Measurements from ENCODE around the gene KRTDAP.
"Not testable (repeated sequence)": the region's sequence is repeated elsewhere in the genome, so short reads cannot be mapped to it uniquely, and the experiment has no call there.

Gene KRTDAP

GRCh38 chr19:35484252-35485036 lies 5.8 kb downstream of the KRTDAP start:
- DNase-seq (ENCODE audit: low read depth), result no peak

- DNase-seq (ENCODE audit: low read depth), result no peak
Observed at GRCh38 chr19:35483089-35483488, 7.2 kb downstream of the KRTDAP start.

- DNase-seq (ENCODE audit: low read depth), result no peak
Observed at GRCh38 chr19:35478794-35479677, 11.2 kb downstream of the KRTDAP start.

GRCh38 chr19:35476149-35476548 lies 14.1 kb downstream of the KRTDAP start:
- no peak for DNase-seq (ENCODE audit: low read depth)

GRCh38 chr19:35474594-35474993 lies 15.7 kb downstream of the KRTDAP start:
- not testable (repeated sequence) for DNase-seq (ENCODE audit: low read depth)

DNA sequence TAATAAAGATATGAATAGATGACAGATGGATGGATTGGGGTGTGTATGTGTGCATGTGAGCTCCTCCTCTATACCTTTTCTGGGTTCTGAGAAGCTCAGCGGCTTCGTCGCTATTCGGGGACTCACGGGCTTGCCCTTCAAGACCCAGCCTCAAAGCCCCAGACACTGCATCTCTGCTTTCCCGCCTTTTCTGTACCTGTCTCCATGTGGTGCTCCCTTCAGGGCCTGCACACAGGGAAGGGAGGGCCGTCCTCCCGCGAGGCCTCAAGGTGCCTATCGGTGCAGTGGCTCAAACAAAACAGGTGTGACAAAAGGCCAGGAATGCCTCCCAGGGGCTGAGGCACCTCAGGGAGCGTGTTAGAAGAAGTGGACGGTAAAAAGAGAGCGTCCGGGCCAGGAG lies 16.2 kb downstream of the KRTDAP start:
- DNase-seq (ENCODE audit: low read depth), result no peak

DNA sequence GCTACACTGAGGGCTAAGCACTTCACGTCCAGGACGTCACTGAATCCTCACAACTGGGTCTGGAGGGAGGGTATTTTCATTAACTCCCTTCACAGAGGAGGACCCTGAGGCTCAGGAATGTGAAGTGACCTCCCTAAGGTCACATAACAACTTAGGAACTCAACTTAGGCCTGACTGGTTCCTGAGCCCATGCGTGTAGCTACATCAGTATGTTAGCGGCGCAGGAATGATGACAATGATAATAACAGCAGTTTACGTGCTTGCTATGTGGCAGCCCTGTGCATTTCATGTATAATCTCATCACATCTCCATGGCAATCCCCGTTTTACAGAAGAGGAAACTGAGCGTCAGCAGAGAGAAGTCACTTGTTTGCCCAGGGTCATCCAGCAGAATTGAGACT lies 18.3 kb downstream of the KRTDAP start:
- no peak for DNase-seq (ENCODE audit: low read depth)

DNA sequence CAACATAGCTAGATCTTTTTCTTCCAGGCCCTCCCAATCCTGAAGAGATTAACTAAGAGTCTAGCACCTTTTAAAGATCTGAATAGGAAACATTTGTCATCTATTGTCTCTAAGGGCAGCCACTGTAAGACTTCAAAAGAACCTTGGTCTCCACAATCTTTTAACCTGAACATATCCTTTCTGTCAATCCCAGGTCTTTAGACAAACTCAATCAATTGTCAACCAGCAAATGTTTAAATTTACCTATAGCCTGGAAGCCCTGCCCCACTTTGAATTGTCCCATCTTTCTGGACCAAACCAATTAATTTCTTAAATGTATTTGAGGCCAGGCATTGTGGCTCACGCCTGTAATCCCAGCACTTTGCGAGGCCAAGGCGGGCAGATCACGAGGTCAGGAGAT lies 19.2 kb downstream of the KRTDAP start:
- not testable (repeated sequence) for DNase-seq (ENCODE audit: low read depth)

DNA sequence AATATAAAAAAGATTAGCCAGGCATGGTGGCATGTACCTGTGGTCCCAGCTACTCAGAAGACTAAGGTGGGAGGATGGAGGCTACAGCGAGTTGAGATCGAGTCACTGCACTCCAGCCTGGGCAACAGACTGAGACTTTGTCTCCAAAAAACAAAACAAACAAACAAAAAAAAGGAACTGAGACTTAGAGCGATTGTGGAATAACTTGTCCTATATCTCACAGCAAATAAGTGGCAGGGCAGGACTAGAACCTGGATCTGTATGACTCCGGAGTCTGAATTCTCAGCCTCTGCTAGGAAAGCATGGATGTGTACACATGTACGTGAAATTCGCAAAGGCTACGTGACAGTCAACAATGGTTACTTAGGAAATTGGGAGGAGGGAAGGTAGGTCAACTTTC lies 20.1 kb downstream of the KRTDAP start:
- DNase-seq (ENCODE audit: low read depth), result no peak

GRCh38 chr19:35468637-35469036 lies 21.6 kb downstream of the KRTDAP start:
- peak; percentile 11 for DNase-seq (ENCODE audit: low read depth)

GRCh38 chr19:35466259-35466658 lies 24.0 kb downstream of the KRTDAP start:
- DNase-seq (ENCODE audit: low read depth), result no peak

GRCh38 chr19:35462956-35463355 lies 27.3 kb downstream of the KRTDAP start:
- DNase-seq (ENCODE audit: low read depth), result not testable (repeated sequence)

GRCh38 chr19:35462476-35462953 lies 27.7 kb downstream of the KRTDAP start:
- DNase-seq (ENCODE audit: low read depth), result no peak

DNA sequence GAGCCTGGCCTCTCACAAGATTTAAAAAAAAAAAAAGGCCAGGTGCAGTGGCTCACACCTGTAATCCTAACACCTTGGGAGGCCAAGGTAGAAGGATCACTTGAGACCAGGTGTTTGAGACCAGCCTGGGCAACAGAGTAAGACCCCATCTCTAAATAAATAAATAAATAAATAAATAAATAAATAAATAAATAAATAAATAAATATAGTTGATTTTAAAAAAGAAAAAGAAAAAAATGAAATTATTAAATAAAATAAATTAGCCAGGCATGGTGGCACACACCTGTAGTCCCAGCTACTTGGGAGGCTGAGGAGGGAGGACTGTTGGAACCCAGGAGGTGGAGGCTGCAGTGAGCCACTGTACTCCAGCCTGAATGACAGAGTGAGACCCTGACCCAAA lies 28.5 kb downstream of the KRTDAP start:
- DNase-seq (ENCODE audit: low read depth), result not testable (repeated sequence)

GRCh38 chr19:35461060-35461459 lies 29.2 kb downstream of the KRTDAP start:
- DNase-seq (ENCODE audit: low read depth), result no peak

- DNase-seq (ENCODE audit: low read depth), result no peak
Observed at GRCh38 chr19:35460608-35461007, 29.7 kb downstream of the KRTDAP start.

GRCh38 chr19:35459414-35460082 lies 30.7 kb downstream of the KRTDAP start:
- DNase-seq (ENCODE audit: low read depth), result no peak

- DNase-seq (ENCODE audit: low read depth), result no peak
Observed at GRCh38 chr19:35458731-35459391, 31.4 kb downstream of the KRTDAP start.

DNA sequence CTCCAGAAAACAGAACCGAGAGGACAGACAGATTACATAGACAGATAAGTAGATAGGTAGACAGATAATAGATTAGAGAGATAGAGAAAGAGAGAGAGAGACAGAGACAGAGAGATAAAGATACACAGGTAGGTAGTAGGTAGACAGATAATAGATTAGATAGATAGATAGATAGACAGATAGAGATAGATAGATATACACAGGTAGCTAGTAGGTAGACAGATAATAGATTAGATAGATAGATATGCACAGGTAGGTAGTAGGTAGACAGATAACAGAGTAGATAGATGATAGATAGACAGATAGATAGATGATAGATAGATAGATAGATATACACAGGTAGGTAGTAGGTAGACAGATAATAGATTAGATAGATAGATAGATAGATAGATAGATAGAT lies 32.1 kb downstream of the KRTDAP start:
- DNase-seq (ENCODE audit: low read depth), result no peak

GRCh38 chr19:35457173-35457572 lies 33.1 kb downstream of the KRTDAP start:
- no peak for DNase-seq (ENCODE audit: low read depth)

DNA sequence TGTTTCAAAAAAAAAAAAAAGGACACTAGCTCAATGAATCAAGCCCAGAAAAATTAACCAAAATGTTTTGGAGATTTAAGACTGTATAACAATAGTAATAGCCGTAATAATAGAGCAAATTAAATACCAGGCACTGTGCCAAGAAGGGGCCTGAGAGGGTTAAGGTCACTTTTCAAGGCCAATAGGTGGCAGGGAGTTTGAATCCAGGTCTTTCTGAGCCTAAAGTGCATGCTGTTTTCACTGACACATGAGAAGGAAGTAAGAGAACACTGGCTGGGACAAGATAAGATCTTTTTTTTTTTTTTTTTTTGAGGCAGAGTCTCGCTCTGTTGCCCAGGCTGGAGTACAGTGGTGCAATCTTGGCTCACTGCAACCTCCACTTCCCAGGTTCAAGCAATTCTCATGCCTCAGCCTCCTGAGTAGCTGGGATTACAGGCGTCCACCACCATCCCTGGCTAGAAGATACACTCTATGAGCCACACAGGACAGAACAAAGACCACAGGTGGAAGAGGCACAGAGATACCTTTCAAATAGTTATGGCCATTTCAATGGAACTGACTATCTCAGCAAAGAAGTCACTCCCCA lies 34.6 kb downstream of the KRTDAP start:
- no peak for DNase-seq (ENCODE audit: low read depth)

GRCh38 chr19:35454663-35455062 lies 35.6 kb downstream of the KRTDAP start:
- DNase-seq (ENCODE audit: low read depth), result no peak
